Esophagus (tissue), 2 donors: ENCODE data around the gene NR4A3. TPM values are rescaled to one million over a fixed set of nuclear protein-coding genes. Genes with fewer than 3 reads are reported as not detected.
"Not testable (repeated sequence)": the region's sequence is repeated elsewhere in the genome, so short reads cannot be mapped to it uniquely, and the experiment has no call there.

Source experiments
- H3K27ac ChIP-seq, 2 donors: one replicate each; pipeline ENCODE4 v1.5.1; 2013; ENCODE audit warnings: low read depth in 2 of 2, mild to moderate bottlenecking in 2 of 2, inconsistent platforms in 1 of 2, low read length in 1 of 2, moderate library complexity in 1 of 2
- H3K27me3 ChIP-seq, 2 donors: one replicate each; pipeline ENCODE4 v1.6.1; 2013; ENCODE audit warnings: low read length in 2 of 2, control low read depth in 1 of 2, mild to moderate bottlenecking in 1 of 2; ENCODE audit not compliant: insufficient read depth in 2 of 2, control insufficient read depth in 1 of 2
- H3K36me3 ChIP-seq, 2 donors: one replicate each; pipeline ENCODE4 v1.6.1; 2013; ENCODE audit warnings: low read length in 1 of 2; ENCODE audit not compliant: control insufficient read depth in 2 of 2, insufficient read depth in 2 of 2
- H3K4me1 ChIP-seq, 2 donors: one replicate each; pipeline ENCODE4 v1.6.1; 2013; ENCODE audit warnings: low read length in 1 of 2; ENCODE audit not compliant: control insufficient read depth in 2 of 2, insufficient read depth in 2 of 2
- H3K4me3 ChIP-seq, 2 donors: one replicate each; pipeline ENCODE4 v1.5.1; 2013; ENCODE audit warnings: low read length in 2 of 2, mild to moderate bottlenecking in 2 of 2, low read depth in 1 of 2, moderate library complexity in 1 of 2
- H3K9me3 ChIP-seq, 2 donors: one replicate each; pipeline ENCODE4 v1.6.1; 2013; ENCODE audit warnings: mild to moderate bottlenecking in 2 of 2, low read depth in 1 of 2, low read length in 1 of 2, moderate library complexity in 1 of 2; ENCODE audit not compliant: control insufficient read depth in 2 of 2, insufficient read depth in 1 of 2
- WGBS, 2 donors: extraction: QIAGEN DNeasy Blood & Tissue Kit; methylation state at CpG; one replicate each; pipeline ENCODE4 v1.1.7; 2013; 5-methylcytosine and 5-hydroxymethylcytosine counted together
- polyA plus RNA-seq, 2 donors: library from polyadenylated mRNA; stranded (reverse); fragments of 200-250 nt; gene quantifications; one replicate each; pipeline ENCODE4 v1.2.3, GENCODE V29; 2013
- donor health status: healthy with polysubstance abuse.
- donor health status: Bipolar disorder and iron deficiency.

NR4A3 gene
- polyA plus RNA-seq, 2 donors = 0.29 to 0.33 TPM

DNA sequence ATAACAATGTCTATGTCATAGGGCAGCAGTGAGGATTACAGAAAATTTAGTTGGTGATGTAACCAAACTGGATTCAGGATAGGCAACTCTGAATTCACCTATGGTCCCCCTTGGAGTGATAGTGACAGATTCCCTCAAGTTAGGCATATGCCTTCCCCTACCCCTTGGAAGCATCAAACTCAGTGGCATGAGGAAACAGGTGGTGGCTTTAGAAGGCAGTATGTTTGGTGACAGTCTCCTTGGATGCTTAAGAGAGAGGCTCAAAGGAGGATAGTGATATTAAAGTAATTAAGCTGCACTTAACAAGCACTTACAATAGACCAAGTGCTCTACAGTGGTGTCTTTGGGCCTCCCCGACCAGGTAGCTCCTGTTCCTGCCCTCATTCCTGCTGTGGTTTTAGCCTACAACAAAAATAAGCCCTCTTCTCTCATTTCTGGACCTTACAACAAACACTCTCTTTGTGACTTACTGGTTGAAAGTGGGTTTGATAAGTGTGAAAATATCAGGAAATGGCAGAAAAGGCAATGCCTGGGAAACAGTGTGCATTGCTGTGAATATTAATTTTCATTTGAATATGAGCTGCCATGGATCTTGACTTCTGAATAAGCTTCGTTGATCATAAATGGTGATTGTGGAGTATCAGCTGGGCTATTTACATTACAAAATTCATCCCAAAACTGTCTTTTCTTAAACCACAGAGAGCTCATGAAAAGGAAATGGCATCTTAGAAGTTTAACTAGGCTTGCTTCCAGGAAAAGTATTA is 29.2 kb downstream of the NR4A3 start:
- Histone ChIP-seq H3K9me3 (no peaks in the 10 kb centered on the region), H3K4me1 (no peaks in the 10 kb centered on the region), H3K36me3 (no peaks in the 10 kb centered on the region), H3K4me3 (no peak overlapping the region), H3K27me3 (no peaks in the 10 kb centered on the region), H3K27ac (no peak overlapping the region)
- 28 to 34% methylated on average over 2 of the region's 2 CpGs for WGBS, 2 donors

- Histone ChIP-seq H3K4me1 (no peaks in the 10 kb centered on the region), H3K36me3 (no peaks in the 10 kb centered on the region), H3K27ac (no peak overlapping the region), H3K4me3 (no peak overlapping the region), H3K27me3 (no peaks in the 10 kb centered on the region), H3K9me3 (no peaks in the 10 kb centered on the region)
- 4 to 19% methylated on average over 2 of the region's 2 CpGs for WGBS, 2 donors
These were observed 29.8 kb downstream of the NR4A3 start for GRCh38 chr9:99851500-99851822.

- Histone ChIP-seq H3K27me3 (no peaks in the 10 kb centered on the region), H3K4me3 (no peak overlapping the region), H3K27ac (no peak overlapping the region), H3K4me1 (no peaks in the 10 kb centered on the region), H3K36me3 (no peaks in the 10 kb centered on the region), H3K9me3 (no peaks in the 10 kb centered on the region)
- WGBS, 2 donors = 84 to 88% methylated on average over 4 of the region's 4 CpGs
These were observed 30.9 kb downstream of the NR4A3 start for GRCh38 chr9:99852617-99853016.

DNA sequence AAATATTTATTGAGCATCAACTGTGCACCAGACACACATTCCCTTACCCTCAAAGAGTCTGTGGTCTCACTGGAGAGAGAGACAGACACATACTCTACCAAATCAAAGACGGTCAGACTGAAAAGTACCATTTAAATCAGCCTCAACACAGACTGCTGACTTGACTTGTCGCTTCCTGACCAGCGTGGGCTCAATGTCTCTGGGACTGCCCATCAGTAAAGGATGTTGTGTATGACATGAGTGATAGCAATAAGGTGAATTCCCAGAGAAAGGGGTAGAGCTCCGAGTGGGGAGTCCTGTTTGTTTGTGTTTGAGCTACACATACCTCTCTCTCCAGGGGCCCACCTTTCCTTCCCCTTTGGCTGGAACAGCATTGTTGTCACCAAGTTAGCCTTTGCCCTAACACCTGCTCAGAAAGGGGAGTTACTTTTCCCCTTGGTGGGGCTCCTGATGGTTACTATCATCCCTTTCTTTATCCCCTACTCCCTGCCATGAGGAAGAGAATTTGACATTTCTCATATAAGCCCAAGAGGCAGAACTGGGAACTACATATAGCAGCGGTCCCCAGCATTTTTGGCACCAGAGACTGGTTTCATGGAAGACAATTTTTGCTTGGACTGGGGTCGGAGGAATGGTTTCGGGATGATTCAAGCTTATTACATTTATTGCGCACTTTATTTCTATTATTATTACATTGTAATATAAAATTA is 33.9 kb downstream of the NR4A3 start:
- no peaks in the 10 kb centered on the region for H3K4me1 ChIP-seq
- H3K36me3 ChIP-seq = no peaks in the 10 kb centered on the region
- H3K27me3 ChIP-seq = no peaks in the 10 kb centered on the region
- H3K9me3 ChIP-seq = no peaks in the 10 kb centered on the region
- WGBS, 2 donors = 85 to 86% methylated on average over 8 of the region's 8 CpGs
- H3K27ac ChIP-seq = no peak overlapping the region
- no peak overlapping the region for H3K4me3 ChIP-seq

GRCh38 chr9:99857576-99857975 is 35.9 kb downstream of the NR4A3 start:
- not testable (repeated sequence) for H3K27me3 ChIP-seq, H3K27ac ChIP-seq, H3K36me3 ChIP-seq, H3K4me1 ChIP-seq, H3K4me3 ChIP-seq, H3K9me3 ChIP-seq
- 97 to 98% methylated on average over 3 of the region's 3 CpGs for WGBS, 2 donors

DNA sequence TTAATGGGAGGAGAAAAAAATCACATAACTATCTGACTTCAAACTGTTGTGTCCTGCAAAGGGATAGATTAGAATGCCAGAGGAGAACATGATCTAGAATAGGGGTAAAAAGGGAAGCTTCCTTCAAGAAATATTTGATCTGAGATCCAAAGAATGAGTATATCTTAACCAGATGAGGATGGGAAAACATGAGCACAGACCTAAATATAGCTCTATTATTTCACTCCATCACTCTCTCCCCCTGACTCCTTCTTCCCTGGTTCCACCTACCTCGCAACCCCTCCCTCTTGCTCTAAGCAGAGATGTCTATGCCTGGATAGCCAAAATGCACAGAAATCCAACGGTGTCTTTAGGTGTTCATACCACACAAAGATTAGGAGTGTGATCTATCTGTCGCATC is 36.4 kb downstream of the NR4A3 start:
- 95% methylated on average over 3 of the region's 3 CpGs for WGBS, 2 donors
- H3K4me1 ChIP-seq = no peaks in the 10 kb centered on the region

GRCh38 chr9:99859243-99859980 is 37.7 kb downstream of the NR4A3 start:
- no peak overlapping the region for H3K27ac ChIP-seq
- WGBS, 2 donors = 69 to 70% methylated on average over 5 of the region's 5 CpGs

More for the DNA sequence above, 36.4 kb downstream of the NR4A3 start:
- H3K27me3 ChIP-seq = no peaks in the 10 kb centered on the region
- H3K4me3 ChIP-seq = no peak overlapping the region
- H3K36me3 ChIP-seq = no peaks in the 10 kb centered on the region
- H3K9me3 ChIP-seq = no peaks in the 10 kb centered on the region
- H3K27ac ChIP-seq = no peak overlapping the region

DNA sequence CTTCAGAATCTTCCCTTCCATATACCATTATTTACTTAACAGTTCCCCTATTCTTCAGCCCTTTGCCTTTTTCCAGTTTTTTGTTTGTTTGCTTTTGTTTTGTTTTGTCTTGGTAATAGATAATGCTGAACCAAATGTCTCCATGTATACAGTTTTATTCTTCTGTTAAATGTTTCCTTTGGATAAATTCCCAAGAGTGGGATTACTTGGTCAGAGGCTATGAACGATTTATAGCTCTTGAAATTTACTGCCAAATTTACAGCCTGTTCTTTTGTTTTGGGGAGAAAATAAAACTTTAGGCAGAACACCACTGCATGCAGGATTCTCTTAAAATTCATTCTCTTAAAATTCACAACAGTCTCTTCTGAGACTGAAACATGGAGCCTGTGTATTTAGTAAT is 38.6 kb downstream of the NR4A3 start:
- no peaks in the 10 kb centered on the region for H3K36me3 ChIP-seq
- H3K9me3 ChIP-seq = no peaks in the 10 kb centered on the region
- no peaks in the 10 kb centered on the region for H3K4me1 ChIP-seq
- H3K4me3 ChIP-seq = no peak overlapping the region
- no peak overlapping the region for H3K27ac ChIP-seq
- H3K27me3 ChIP-seq = no peaks in the 10 kb centered on the region
- 38 to 39% methylated on average over 1 of the region's 1 CpG for WGBS, 2 donors

More at GRCh38 chr9:99859243-99859980, 37.7 kb downstream of the NR4A3 start:
- H3K9me3 ChIP-seq = no peaks in the 10 kb centered on the region
- no peak overlapping the region for H3K4me3 ChIP-seq
- no peaks in the 10 kb centered on the region for H3K36me3 ChIP-seq
- no peaks in the 10 kb centered on the region for H3K27me3 ChIP-seq
- H3K4me1 ChIP-seq = no peaks in the 10 kb centered on the region

GRCh38 chr9:99863955-99864354 is 42.3 kb downstream of the NR4A3 start:
- Histone ChIP-seq H3K9me3 (no peaks in the 10 kb centered on the region), H3K27ac (no peak overlapping the region), H3K27me3 (no peaks in the 10 kb centered on the region), H3K4me3 (no peak overlapping the region), H3K4me1 (no peaks in the 10 kb centered on the region), H3K36me3 (no peaks in the 10 kb centered on the region)
- 90% methylated on average over 2 of the region's 2 CpGs for WGBS, 2 donors
